Colonic mucosa (tissue), 4 donors: ENCODE data around the gene PCDHAC2. TPM values are rescaled to one million over a fixed set of nuclear protein-coding genes. Genes with fewer than 3 reads are reported as not detected.

Experiments used
- DNase-seq: peaks from one replicate; pipeline ENCODE4 v3.0.0-alpha.2; 2020
- H3K27ac ChIP-seq: fragments of 200-600 bp; one replicate; pipeline ENCODE4 v1.8.0; 2021
- H3K27me3 ChIP-seq: fragments of 200-600 bp; one replicate; pipeline ENCODE4 v1.8.0; 2021
- H3K36me3 ChIP-seq: fragments of 200-600 bp; one replicate; pipeline ENCODE4 v1.8.0; 2021
- H3K4me1 ChIP-seq: fragments of 200-600 bp; one replicate; pipeline ENCODE4 v1.8.0; 2021; ENCODE audit warnings: mild to moderate bottlenecking
- H3K4me3 ChIP-seq: fragments of 200-600 bp; one replicate; pipeline ENCODE4 v1.8.0; 2021
- H3K9ac ChIP-seq, 2 donors: one replicate each; pipeline ENCODE4 v1.7.0; 2013; ENCODE audit warnings: control low read depth in 2 of 2, low read depth in 2 of 2, low read length in 2 of 2
- H3K9me3 ChIP-seq: fragments of 200-600 bp; one replicate; pipeline ENCODE4 v1.8.0; 2021
- CTCF ChIP-seq: fragments of 200-600 bp; IDR thresholded peaks from one replicate; pipeline ENCODE4 v1.8.0; 2022; ENCODE audit warnings: antibody characterized with exemption, mild to moderate bottlenecking
- intact Hi-C: fragments of 100-400 bp; cut with DNase I; formaldehyde crosslinking; loops from one replicate; pipeline ENCODE4 v1.14.1; 2022
- total RNA-seq, 2 donors: library from RNA; stranded (reverse); fragmentation: NEBNext Ultra II Directional in 1 of 2; extraction: Animal tissue kit (Norgen Biotek cat#: 25700) in 1 of 2; gene quantifications; one replicate each; pipeline ENCODE4 v1.2.1, GENCODE V29; 2021
- donor health status: healthy.
- donor health status: DM: no; HTN: no; CAD: no.
- donor health status: DM: no; HTN: no; CAD: no.

The PCDHAC2 gene
- total RNA-seq, 2 donors from 2014 or later = 0.05 to 0.32 TPM

DNA sequence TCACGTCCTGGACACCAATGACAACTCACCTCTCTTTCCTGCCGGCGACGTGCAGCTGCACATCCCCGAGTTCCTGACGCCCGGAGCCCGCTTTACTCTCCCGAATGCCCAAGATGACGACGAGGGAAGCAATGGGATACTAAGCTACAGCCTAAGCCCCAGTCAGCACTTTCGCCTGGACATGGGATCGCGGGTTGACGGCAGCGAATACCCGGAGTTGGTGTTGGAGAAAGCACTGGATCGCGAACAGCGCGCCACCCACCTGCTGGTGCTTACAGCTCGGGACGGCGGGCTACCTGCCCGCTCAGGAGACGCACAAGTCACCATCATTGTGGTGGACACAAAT is 39.1 kb upstream of the PCDHAC2 start:
- Histone ChIP-seq H3K4me1 (no peaks in the 10 kb centered on the region), H3K27ac (no peak overlapping the region), H3K27me3 (no peaks in the 10 kb centered on the region), H3K36me3 (no peaks in the 10 kb centered on the region), H3K9ac (no peak overlapping the region), H3K9me3 (no peaks in the 10 kb centered on the region), H3K4me3 (peak overlapping the region; percentile 30)
- DNase-seq = no peak
- intact Hi-C loops = no loop called here
- no peak for TF ChIP-seq CTCF

DNA sequence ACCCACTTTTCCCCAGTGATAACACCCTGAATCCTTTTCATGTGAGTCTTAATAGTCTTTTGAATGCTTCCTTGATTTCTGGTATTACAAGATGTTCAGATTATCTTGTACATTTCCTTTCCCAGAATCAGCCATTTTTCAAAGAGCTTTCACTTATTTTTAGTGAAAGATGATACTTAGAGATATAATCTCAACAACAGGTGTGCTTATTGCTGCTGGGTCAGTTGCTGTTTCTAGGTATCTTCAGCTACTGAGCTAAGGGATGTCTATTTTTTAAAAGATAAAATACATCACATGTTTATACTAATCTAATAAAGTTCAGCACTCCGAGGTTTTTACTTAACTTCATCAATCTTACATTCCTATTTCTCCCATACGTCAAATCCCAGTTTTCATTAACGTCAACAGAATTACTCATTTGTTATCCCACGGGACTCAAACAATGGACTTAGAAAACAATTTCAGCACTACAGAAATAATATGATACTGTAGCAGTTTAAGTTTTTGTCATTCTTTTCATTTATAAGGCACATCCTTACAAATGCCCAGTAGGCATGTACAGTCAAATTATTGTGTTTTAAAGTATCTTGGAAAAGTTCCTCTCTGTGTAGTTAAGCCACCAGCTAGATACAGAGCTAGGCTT is 31.2 kb upstream of the PCDHAC2 start:
- DNase-seq = no peak
- Histone ChIP-seq H3K27ac (no peak overlapping the region), H3K9ac (no peak overlapping the region), H3K36me3 (no peaks in the 10 kb centered on the region), H3K27me3 (no peaks in the 10 kb centered on the region), H3K4me3 (no peak overlapping the region), H3K4me1 (no peaks in the 10 kb centered on the region), H3K9me3 (no peaks in the 10 kb centered on the region)
- TF ChIP-seq CTCF = no peak
- intact Hi-C loops = no loop called here

GRCh38 chr5:140946578-140946977 is 19.7 kb upstream of the PCDHAC2 start:
- no peak for DNase-seq
- no peak overlapping the region for H3K4me3 ChIP-seq
- H3K36me3 ChIP-seq = no peaks in the 10 kb centered on the region
- no peaks in the 10 kb centered on the region for H3K27me3 ChIP-seq
- no peak for TF ChIP-seq CTCF
- no peak overlapping the region for H3K9ac ChIP-seq
- H3K27ac ChIP-seq = no peak overlapping the region
- intact Hi-C loops = no loop called here
- no peaks in the 10 kb centered on the region for H3K4me1 ChIP-seq
- no peaks in the 10 kb centered on the region for H3K9me3 ChIP-seq

- intact Hi-C loops = no loop called here
- H3K27ac ChIP-seq = no peak overlapping the region
- TF ChIP-seq CTCF = no peak
- no peaks in the 10 kb centered on the region for H3K27me3 ChIP-seq
- no peaks in the 10 kb centered on the region for H3K36me3 ChIP-seq
- H3K9me3 ChIP-seq = no peaks in the 10 kb centered on the region
- DNase-seq = no peak
- no peaks in the 10 kb centered on the region for H3K4me1 ChIP-seq
- no peak overlapping the region for H3K9ac ChIP-seq
- no peak overlapping the region for H3K4me3 ChIP-seq
Observed at GRCh38 chr5:140951636-140952035, 14.6 kb upstream of the PCDHAC2 start.

- no peak overlapping the region for H3K27ac ChIP-seq
- H3K36me3 ChIP-seq = no peaks in the 10 kb centered on the region
- H3K9ac ChIP-seq = no peak overlapping the region
- H3K27me3 ChIP-seq = no peaks in the 10 kb centered on the region
- DNase-seq = no peak
- H3K9me3 ChIP-seq = no peaks in the 10 kb centered on the region
- H3K4me1 ChIP-seq = no peaks in the 10 kb centered on the region
- H3K4me3 ChIP-seq = no peak overlapping the region
- intact Hi-C loops = no loop called here
- no peak for TF ChIP-seq CTCF
Observed at GRCh38 chr5:140953234-140953633, 13.0 kb upstream of the PCDHAC2 start.
